DND-41 (cell line): ENCODE results near the gene WDR70.
"Not testable (repeated sequence)": the region's sequence is repeated elsewhere in the genome, so short reads cannot be mapped to it uniquely, and the experiment has no call there.

Experiments used
- ATAC-seq: fragments of 200-7000 bp; cut with Tn5 transposase; 3 replicates; pipeline ENCODE4 v1.9.1; 2021; ENCODE audit warnings: low read depth; ENCODE audit not compliant: insufficient read depth
- DNase-seq: peaks from one replicate; pipeline ENCODE4 v3.0.0-alpha.2; 2020
- H2AFZ ChIP-seq: 2 replicates; pipeline ENCODE4 v1.6.0; 2012; ENCODE audit warnings: low read depth, low read length
- H3K27ac ChIP-seq: 2 replicates; pipeline ENCODE4 v1.5.1; 2012; ENCODE audit warnings: low read length, inconsistent platforms
- H3K27me3 ChIP-seq: fragments of 200-600 bp; sonication (generic); 2 replicates; pipeline ENCODE4 v1.6.0; 2012; ENCODE audit warnings: low read length, mild to moderate bottlenecking, inconsistent platforms; ENCODE audit not compliant: insufficient read depth, poor library complexity
- H3K36me3 ChIP-seq: 2 replicates; pipeline ENCODE4 v1.5.1; 2012; ENCODE audit warnings: low read length, inconsistent platforms; ENCODE audit not compliant: insufficient read depth
- H3K4me1 ChIP-seq: 2 replicates; pipeline ENCODE4 v1.5.1; 2012; ENCODE audit warnings: mild to moderate bottlenecking, low read length; ENCODE audit not compliant: insufficient read depth
- H3K4me2 ChIP-seq: 2 replicates; pipeline ENCODE4 v1.6.0; 2012; ENCODE audit warnings: mild to moderate bottlenecking, moderate library complexity, low read length, inconsistent platforms; ENCODE audit not compliant: insufficient read depth
- H3K4me3 ChIP-seq, 2 experiments: fragments of 200-600 bp in 1 of 2; shearing (Covaris generic) in 1 of 2; 2 replicates each; pipeline ENCODE4 v1.5.1; 2012 to 2016; ENCODE audit warnings: inconsistent platforms in 2 of 2, low read length in 2 of 2, mild to moderate bottlenecking in 2 of 2, low read depth in 1 of 2, moderate library complexity in 1 of 2
- H3K79me2 ChIP-seq: 2 replicates; pipeline ENCODE4 v1.6.0; 2012; ENCODE audit warnings: low read length, inconsistent platforms; ENCODE audit not compliant: insufficient read depth
- H3K9ac ChIP-seq: 2 replicates; pipeline ENCODE4 v1.6.0; 2012; ENCODE audit warnings: low read depth, mild to moderate bottlenecking, inconsistent platforms, low read length, moderate library complexity
- H3K9me3 ChIP-seq: 2 replicates; pipeline ENCODE4 v1.5.1; 2012; ENCODE audit warnings: low read length, moderate library complexity, mild to moderate bottlenecking, inconsistent platforms; ENCODE audit not compliant: insufficient read depth, severe bottlenecking
- H4K20me1 ChIP-seq: 2 replicates; pipeline ENCODE4 v1.6.0; 2012; ENCODE audit warnings: low read length; ENCODE audit not compliant: insufficient read depth
- EZH2 ChIP-seq: IDR thresholded peaks from 3 replicates; pipeline ENCODE4 v1.6.1; 2012; ENCODE audit warnings: borderline replicate concordance, low read depth, mild to moderate bottlenecking, moderate library complexity, low read length, inconsistent platforms; ENCODE audit not compliant: severe bottlenecking
- TF ChIP-seq, protein P1 (sequence below): IDR thresholded peaks from 2 replicates; pipeline ENCODE4 v1.5.1; 2012; ENCODE audit warnings: borderline replicate concordance, low read length, moderate library complexity, mild to moderate bottlenecking; ENCODE audit not compliant: poor library complexity, severe bottlenecking; ENCODE audit errors: extremely low read depth

The WDR70 gene

DNA sequence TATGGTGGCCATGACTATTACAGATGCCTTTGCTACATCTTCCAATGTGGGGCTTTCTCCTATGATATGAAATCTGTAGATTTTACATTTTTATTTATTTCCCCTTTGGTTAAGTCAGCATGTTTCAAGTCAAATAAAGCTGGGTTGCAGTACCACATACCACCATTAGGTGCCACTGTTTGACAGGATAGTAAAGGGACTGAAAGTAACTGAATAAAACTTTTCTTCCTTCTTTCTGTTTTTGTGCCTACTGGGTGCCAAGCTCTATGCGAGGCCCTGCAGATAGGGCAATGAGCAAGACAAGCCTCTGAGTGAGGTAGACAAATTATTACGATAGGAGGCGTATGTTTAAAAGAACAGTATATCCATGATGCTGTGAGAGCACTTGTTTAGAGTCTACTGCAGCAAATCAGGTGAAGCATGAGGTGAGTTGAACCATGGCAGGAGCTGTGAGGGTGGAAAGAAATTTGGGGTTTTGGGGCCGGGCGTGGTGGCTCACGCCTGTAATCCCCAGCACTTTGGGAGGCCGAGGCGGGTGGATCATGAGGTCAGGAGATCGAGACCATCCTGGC is 395.9 kb downstream of the WDR70 start:
- no peak overlapping the region for H3K4me2 ChIP-seq
- H3K9ac ChIP-seq, result no peak overlapping the region
- ATAC-seq (no peak; the same call in 2 of the 3 replicates), DNase-seq (peak; percentile 65)
- no peaks in the 10 kb centered on the region for H3K36me3 ChIP-seq
- TF ChIP-seq EZH2, result no peak
- TF ChIP-seq, protein P1, sequence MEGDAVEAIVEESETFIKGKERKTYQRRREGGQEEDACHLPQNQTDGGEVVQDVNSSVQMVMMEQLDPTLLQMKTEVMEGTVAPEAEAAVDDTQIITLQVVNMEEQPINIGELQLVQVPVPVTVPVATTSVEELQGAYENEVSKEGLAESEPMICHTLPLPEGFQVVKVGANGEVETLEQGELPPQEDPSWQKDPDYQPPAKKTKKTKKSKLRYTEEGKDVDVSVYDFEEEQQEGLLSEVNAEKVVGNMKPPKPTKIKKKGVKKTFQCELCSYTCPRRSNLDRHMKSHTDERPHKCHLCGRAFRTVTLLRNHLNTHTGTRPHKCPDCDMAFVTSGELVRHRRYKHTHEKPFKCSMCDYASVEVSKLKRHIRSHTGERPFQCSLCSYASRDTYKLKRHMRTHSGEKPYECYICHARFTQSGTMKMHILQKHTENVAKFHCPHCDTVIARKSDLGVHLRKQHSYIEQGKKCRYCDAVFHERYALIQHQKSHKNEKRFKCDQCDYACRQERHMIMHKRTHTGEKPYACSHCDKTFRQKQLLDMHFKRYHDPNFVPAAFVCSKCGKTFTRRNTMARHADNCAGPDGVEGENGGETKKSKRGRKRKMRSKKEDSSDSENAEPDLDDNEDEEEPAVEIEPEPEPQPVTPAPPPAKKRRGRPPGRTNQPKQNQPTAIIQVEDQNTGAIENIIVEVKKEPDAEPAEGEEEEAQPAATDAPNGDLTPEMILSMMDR, result peak; percentile 98
- no peak overlapping the region for H3K4me3 ChIP-seq
- H3K79me2 ChIP-seq, result no peaks in the 10 kb centered on the region
- H3K9me3 ChIP-seq, result no peaks in the 10 kb centered on the region
- H4K20me1 ChIP-seq, result no peaks in the 10 kb centered on the region
- H2AFZ ChIP-seq, result no peak overlapping the region
- H3K27me3 ChIP-seq, result no peaks in the 10 kb centered on the region
- no peaks in the 10 kb centered on the region for H3K4me1 ChIP-seq
- H3K27ac ChIP-seq, result no peak overlapping the region

DNA sequence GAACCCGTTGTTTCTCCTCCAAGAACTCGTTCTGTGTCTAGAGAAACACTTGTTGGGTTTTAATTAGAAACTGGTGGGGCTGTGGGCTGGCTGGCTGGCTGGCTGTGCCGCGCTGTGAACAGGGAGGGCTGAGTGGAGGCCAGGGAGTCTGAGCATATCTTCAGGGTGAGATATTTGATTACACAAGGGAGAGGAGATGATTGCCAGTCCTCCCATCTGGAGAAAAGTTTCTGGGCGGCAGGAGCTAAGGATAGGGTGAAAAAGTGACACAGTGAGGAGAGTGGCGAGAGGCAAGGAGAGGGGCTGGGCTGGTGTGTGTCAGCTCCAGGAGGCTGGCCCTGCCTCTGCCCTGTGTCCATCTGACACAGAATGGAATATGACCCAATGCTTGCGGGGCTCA is 397.7 kb downstream of the WDR70 start:
- DNase-seq, result no peak
- H3K27me3 ChIP-seq, result no peaks in the 10 kb centered on the region
- no peaks in the 10 kb centered on the region for H3K79me2 ChIP-seq
- 0 out of 2 replicates have a peak overlapping the region, but pooled peaks have one; percentile 39 for H2AFZ ChIP-seq
- TF ChIP-seq EZH2, result no peak
- TF ChIP-seq, protein P1, result no peak
- ATAC-seq, result no peak
- no peak overlapping the region for H3K27ac ChIP-seq
- no peak overlapping the region for H3K4me3 ChIP-seq
- no peak overlapping the region for H3K9ac ChIP-seq
- H4K20me1 ChIP-seq, result no peaks in the 10 kb centered on the region
- no peaks in the 10 kb centered on the region for H3K9me3 ChIP-seq
- H3K36me3 ChIP-seq, result no peaks in the 10 kb centered on the region
- H3K4me2 ChIP-seq, result no peak overlapping the region
- no peaks in the 10 kb centered on the region for H3K4me1 ChIP-seq

- Histone ChIP-seq H3K27me3 (no peaks in the 10 kb centered on the region), H3K4me2 (no peak overlapping the region), H3K36me3 (no peaks in the 10 kb centered on the region), H3K79me2 (no peaks in the 10 kb centered on the region), H3K4me3 (no peak overlapping the region), H3K9ac (no peak overlapping the region), H2AFZ (no peak overlapping the region), H3K27ac (no peak overlapping the region), H3K4me1 (no peaks in the 10 kb centered on the region), H3K9me3 (no peaks in the 10 kb centered on the region), H4K20me1 (no peaks in the 10 kb centered on the region)
- ATAC-seq (no peak), DNase-seq (no peak)
- TF ChIP-seq, protein P1, result no peak
Measured at GRCh38 chr5:37777432-37778130, 398.5 kb downstream of the WDR70 start.

DNA sequence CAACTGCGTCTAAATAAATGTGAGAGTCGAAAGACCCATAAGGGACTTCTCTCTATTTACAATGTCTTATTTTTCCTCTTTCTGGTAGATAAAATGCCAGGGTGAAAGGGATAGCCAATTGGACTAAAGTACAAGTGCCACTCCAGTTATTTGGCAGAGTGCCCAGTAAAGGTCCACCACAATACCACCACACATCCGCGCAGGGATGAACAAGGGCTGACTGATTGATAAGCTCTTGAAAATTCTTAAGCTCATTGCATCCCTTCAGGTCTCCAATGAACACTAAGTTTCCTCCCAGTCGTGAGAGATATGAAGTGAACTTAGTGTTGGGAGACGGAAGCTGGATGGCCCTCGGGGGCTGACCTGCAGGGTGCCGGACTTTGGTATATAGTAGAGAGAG is 402.3 kb downstream of the WDR70 start:
- not testable (repeated sequence) for H3K4me1 ChIP-seq, DNase-seq, H2AFZ ChIP-seq, H3K27me3 ChIP-seq, H3K36me3 ChIP-seq, H3K9ac ChIP-seq, H4K20me1 ChIP-seq, ATAC-seq, H3K9me3 ChIP-seq, H3K79me2 ChIP-seq, H3K27ac ChIP-seq, H3K4me3 ChIP-seq, H3K4me2 ChIP-seq
